Subcutaneous adipose tissue (tissue), 4 donors: ENCODE results near the gene TUBGCP3. TPM values are rescaled to one million over a fixed set of nuclear protein-coding genes. Genes with fewer than 3 reads are reported as not detected.

Experiments used
- CTCF ChIP-seq: fragments of 450-650 bp; IDR thresholded peaks from one replicate; pipeline ENCODE4 v1.5.1; 2016; ENCODE audit warnings: low read depth, mild to moderate bottlenecking, control low read depth, antibody characterized with exemption, moderate library complexity
- total RNA-seq, 4 donors: library from RNA; depleted of rRNA; stranded (reverse); fragments of >200 nt; gene quantifications; one replicate each; pipeline ENCODE4 v1.1.0, GENCODE V29; 2016

TUBGCP3 gene
- total RNA-seq, 4 donors from 2014 or later, result 29.2 to 44.8 (median 34.8) TPM

- no peak for TF ChIP-seq CTCF
These were observed 57.1 kb downstream of the TUBGCP3 start for GRCh38 chr13:112530861-112531260.

GRCh38 chr13:112529216-112529615 is 58.7 kb downstream of the TUBGCP3 start:
- TF ChIP-seq CTCF, result no peak

DNA sequence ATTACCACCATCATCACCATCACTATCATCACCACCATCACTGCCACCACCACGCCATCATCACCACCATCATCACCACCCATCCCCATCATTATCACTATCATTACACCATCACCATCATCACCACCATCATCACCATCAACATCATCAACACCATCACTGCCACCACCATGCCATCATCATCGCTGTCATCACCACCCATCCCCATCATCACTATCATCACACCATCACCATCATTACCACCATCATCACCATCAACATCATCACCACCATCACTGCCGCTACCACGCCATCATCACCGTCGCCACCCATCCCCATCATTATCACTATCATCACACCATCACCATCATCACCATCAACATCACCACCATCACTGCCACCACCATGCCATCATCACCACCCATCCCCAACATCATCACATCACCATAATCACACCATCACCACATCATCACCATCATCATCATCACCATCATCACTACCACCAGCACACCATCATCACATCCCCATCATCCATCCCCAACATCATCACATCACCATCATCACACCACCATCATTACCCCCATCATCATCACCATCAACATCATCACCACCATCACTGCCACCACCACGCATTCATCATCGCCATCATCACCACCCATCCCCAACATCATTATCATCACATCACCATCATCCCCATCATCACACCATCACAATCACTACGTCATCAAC is 61.7 kb downstream of the TUBGCP3 start:
- TF ChIP-seq CTCF, result no peak

DNA sequence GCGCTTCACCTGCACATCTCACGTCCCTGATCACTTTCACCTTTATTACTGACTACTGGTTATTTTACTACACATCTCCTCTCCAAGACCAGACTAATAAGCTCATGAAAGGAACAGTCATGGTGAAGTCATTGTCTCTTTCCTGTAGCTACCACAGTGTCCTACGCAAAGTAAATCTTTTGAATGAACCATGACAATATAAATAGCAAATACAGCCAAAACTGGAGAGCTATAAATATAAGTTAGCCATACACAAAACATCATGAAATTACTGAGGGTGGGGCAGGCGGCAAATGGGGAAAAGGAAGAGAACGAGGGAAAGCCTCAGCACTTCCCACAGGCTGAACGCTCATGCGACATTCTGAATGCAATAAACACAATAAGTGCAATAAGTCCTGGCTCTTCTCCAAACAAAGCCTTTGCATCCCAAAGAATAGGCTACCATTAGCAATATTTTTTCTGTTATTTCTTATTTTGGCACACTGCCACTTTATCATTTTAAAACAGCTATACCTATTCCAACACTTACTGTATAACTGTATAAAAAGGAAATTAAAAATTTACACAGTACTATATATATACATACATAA is 62.5 kb downstream of the TUBGCP3 start:
- no peak for TF ChIP-seq CTCF

DNA sequence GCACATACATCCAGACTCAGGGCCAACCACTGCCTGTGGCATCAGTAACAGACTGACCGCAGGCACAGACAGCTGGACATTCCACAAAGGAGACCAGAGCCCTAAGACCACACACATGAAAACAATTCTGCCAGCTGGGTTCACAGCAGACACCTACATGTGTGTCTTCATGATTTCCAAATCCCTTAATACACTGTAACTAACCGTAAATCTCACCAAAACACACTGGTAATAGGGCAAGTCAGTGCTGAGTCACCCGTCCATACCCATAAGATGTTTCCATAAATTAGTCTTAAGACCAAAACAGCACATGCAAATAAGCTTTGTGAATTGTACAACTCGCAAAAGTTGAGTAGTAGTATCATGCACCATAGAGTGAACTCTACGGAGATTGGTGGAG is 65.4 kb downstream of the TUBGCP3 start:
- TF ChIP-seq CTCF, result no peak

- no peak for TF ChIP-seq CTCF
These were observed 66.8 kb downstream of the TUBGCP3 start for GRCh38 chr13:112521073-112521685.

GRCh38 chr13:112519517-112520060 is 68.4 kb downstream of the TUBGCP3 start:
- no peak for TF ChIP-seq CTCF
